Skin of body (tissue), 2 donors: ENCODE results near the gene GLTPD2. TPM values are rescaled to one million over a fixed set of nuclear protein-coding genes. Genes with fewer than 3 reads are reported as not detected.
A peak's percentile ranks its signal among the peaks of the same experiment; 100 is the strongest.
"Not testable (repeated sequence)": the region's sequence is repeated elsewhere in the genome, so short reads cannot be mapped to it uniquely, and the experiment has no call there.

Experiments
- DNase-seq: peaks from one replicate; lab custom pipeline; 2025; lab: John Stamatoyannopoulos, UW
- total RNA-seq: library from RNA; depleted of rRNA; stranded (reverse); fragments of >200 nt; gene quantifications from one replicate; pipeline ENCODE4 v1.2.3, GENCODE V29; 2014

The GLTPD2 gene
- total RNA-seq, 1 donor from 2014 or later = not detected

GRCh38 chr17:4807605-4808377 is 19.0 kb downstream of the GLTPD2 start:
- DNase-seq = no peak

- no peak for DNase-seq
Observed at GRCh38 chr17:4808378-4808767, 19.6 kb downstream of the GLTPD2 start.

GRCh38 chr17:4810696-4811290 is 22.0 kb downstream of the GLTPD2 start:
- no peak for DNase-seq

GRCh38 chr17:4811471-4811870 is 22.7 kb downstream of the GLTPD2 start:
- DNase-seq = no peak

- no peak for DNase-seq
Observed at GRCh38 chr17:4812690-4813089, 23.9 kb downstream of the GLTPD2 start.

- DNase-seq = no peak
Observed at GRCh38 chr17:4815043-4815675, 26.4 kb downstream of the GLTPD2 start.

GRCh38 chr17:4816826-4817225 is 28.1 kb downstream of the GLTPD2 start:
- no peak for DNase-seq

GRCh38 chr17:4818276-4818675 is 29.5 kb downstream of the GLTPD2 start:
- no peak for DNase-seq

GRCh38 chr17:4822835-4823234 is 34.1 kb downstream of the GLTPD2 start:
- no peak for DNase-seq

- DNase-seq = no peak
Observed at GRCh38 chr17:4823373-4824089, 34.8 kb downstream of the GLTPD2 start.

- no peak for DNase-seq
Observed at GRCh38 chr17:4827399-4827798, 38.6 kb downstream of the GLTPD2 start.

GRCh38 chr17:4832829-4833177 is 44.0 kb downstream of the GLTPD2 start:
- not testable (repeated sequence) for DNase-seq

- peak; percentile 94 for DNase-seq
Observed at GRCh38 chr17:4833178-4833940, 44.6 kb downstream of the GLTPD2 start, which contains the start of gene MINK1. Gene MINK1, plus strand, starts transcription at chr17:4833340. Its CDS starts 244 bp downstream, at chr17:4833584.

GRCh38 chr17:4833941-4834680 is 45.3 kb downstream of the GLTPD2 start:
- DNase-seq = peak; percentile 38

- DNase-seq = no peak
Observed at GRCh38 chr17:4834681-4835020, 45.9 kb downstream of the GLTPD2 start.

GRCh38 chr17:4836221-4836620 is 47.5 kb downstream of the GLTPD2 start:
- no peak for DNase-seq

GRCh38 chr17:4837471-4838308 is 48.9 kb downstream of the GLTPD2 start:
- DNase-seq = no peak

GRCh38 chr17:4838309-4838785 is 49.6 kb downstream of the GLTPD2 start:
- DNase-seq = no peak

- DNase-seq = no peak
Observed at GRCh38 chr17:4839221-4839620, 50.5 kb downstream of the GLTPD2 start.
